KMS-11 (cell line): ENCODE data around the gene PPP1R12A.

Experiments
- H2AFZ ChIP-seq: fragments of 200-600 bp; sonication (generic); 2 replicates; pipeline ENCODE4 v1.6.1; 2016; ENCODE audit warnings: antibody characterized with exemption, mixed run types, low read depth
- H3K27ac ChIP-seq: fragments of 200-600 bp; sonication (generic); 2 replicates; pipeline ENCODE4 v1.6.1; 2016; ENCODE audit warnings: mild to moderate bottlenecking, mixed run types
- H3K27me3 ChIP-seq: fragments of 200-600 bp; sonication (generic); 2 replicates; pipeline ENCODE4 v1.6.1; 2017; ENCODE audit warnings: mild to moderate bottlenecking, low read depth, mixed run types, moderate library complexity; ENCODE audit not compliant: insufficient read depth
- H3K36me3 ChIP-seq: fragments of 200-600 bp; sonication (generic); 2 replicates; pipeline ENCODE4 v1.6.1; 2017; ENCODE audit warnings: mild to moderate bottlenecking, mixed run types; ENCODE audit not compliant: insufficient read depth
- H3K4me1 ChIP-seq: fragments of 200-600 bp; sonication (generic); 2 replicates; pipeline ENCODE4 v1.6.1; 2016; ENCODE audit warnings: mild to moderate bottlenecking, low read depth, mixed run types; ENCODE audit not compliant: poor library complexity, severe bottlenecking
- H3K4me2 ChIP-seq: fragments of 200-600 bp; sonication (generic); 2 replicates; pipeline ENCODE4 v1.7.0; 2016; ENCODE audit warnings: mild to moderate bottlenecking, mixed run types
- H3K4me3 ChIP-seq: fragments of 200-600 bp; sonication (generic); IDR thresholded peaks from 2 replicates; pipeline ENCODE4 v1.6.1; 2017; ENCODE audit warnings: low read depth, low read length, mixed read lengths; ENCODE audit not compliant: insufficient read depth
- H3K79me2 ChIP-seq: fragments of 200-600 bp; sonication (generic); 2 replicates; pipeline ENCODE4 v1.6.1; 2016; ENCODE audit warnings: low read depth, mixed run types; ENCODE audit not compliant: insufficient read depth
- H3K9ac ChIP-seq: fragments of 200-600 bp; sonication (generic); 2 replicates; pipeline ENCODE4 v1.6.1; 2016; ENCODE audit warnings: mild to moderate bottlenecking, mixed run types
- H4K20me1 ChIP-seq: fragments of 200-600 bp; sonication (generic); 2 replicates; pipeline ENCODE4 v1.6.1; 2016; ENCODE audit warnings: mild to moderate bottlenecking, mixed run types; ENCODE audit not compliant: insufficient read depth
- CTCF ChIP-seq: fragments of 200-600 bp; sonication (generic); conservative IDR thresholded peaks from 2 replicates; pipeline ENCODE4 v1.6.1; 2017; ENCODE audit warnings: low read depth, mild to moderate bottlenecking, antibody characterized with exemption, low read length, moderate library complexity, mixed read lengths

PPP1R12A gene

GRCh38 chr12:79848339-79848738 lies 86.6 kb downstream of the PPP1R12A start:
- Histone ChIP-seq H3K36me3 (peaks cover 12% of the 10 kb centered on the region; the same call in 1 of the 2 replicates), H3K4me2 (no peak overlapping the region), H3K4me3 (no peak overlapping the region), H3K9ac (no peak overlapping the region), H3K4me1 (peaks cover 39% of the 10 kb centered on the region), H3K27ac (no peak overlapping the region), H2AFZ (no peak overlapping the region), H4K20me1 (peaks cover 35% of the 10 kb centered on the region), H3K27me3 (no peaks in the 10 kb centered on the region), H3K79me2 (peaks cover 91% of the 10 kb centered on the region)
- no peak for TF ChIP-seq CTCF

DNA sequence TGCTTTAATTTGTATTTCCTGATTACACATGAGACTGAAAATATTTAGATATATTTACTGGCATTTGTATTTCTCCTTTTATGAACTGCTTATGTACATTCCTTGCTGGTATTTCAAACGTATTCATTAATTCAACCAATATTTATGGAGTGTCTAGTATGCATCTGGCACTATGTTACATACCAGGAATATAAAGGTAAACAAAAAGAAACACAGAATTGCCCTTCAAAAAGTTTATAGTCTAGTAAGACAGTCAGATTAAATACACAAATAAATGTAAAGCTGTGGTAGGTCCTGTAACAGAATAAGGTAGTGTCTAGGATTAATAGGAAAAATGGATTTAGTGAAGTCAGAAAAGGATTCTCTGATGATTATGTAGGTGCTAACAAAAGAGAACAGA lies 87.5 kb downstream of the PPP1R12A start:
- Histone ChIP-seq H4K20me1 (peaks cover 31% of the 10 kb centered on the region), H3K4me2 (no peak overlapping the region), H3K27ac (no peak overlapping the region), H3K9ac (no peak overlapping the region), H3K36me3 (peaks cover 12% of the 10 kb centered on the region; the same call in 1 of the 2 replicates), H3K4me1 (peaks cover 30% of the 10 kb centered on the region), H3K27me3 (no peaks in the 10 kb centered on the region), H3K4me3 (no peak overlapping the region), H3K79me2 (peaks cover 87% of the 10 kb centered on the region), H2AFZ (no peak overlapping the region)
- no peak for TF ChIP-seq CTCF

DNA sequence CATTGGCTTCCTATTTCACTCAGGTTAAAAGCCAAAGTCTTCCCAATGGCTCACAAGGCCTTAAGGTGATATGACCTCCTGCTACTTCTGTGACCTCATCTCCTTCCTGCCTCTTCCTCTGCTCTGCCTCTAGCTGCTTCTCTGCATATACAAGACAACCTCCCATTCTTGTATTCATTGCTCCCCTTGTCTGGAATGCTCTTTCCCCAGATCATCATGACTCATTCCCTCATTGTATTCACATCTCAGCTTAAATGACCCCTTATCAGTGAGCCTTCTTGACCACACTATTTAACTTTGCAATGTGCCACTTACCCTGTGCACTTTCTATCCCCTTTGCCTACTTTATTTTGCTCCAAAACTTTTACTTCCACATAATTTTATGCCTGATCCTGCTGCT lies 90.2 kb downstream of the PPP1R12A start:
- peaks cover 4% of the 10 kb centered on the region for H3K4me1 ChIP-seq
- no peak overlapping the region for H3K4me3 ChIP-seq
- peaks cover 16% of the 10 kb centered on the region; the same call in 1 of the 2 replicates for H4K20me1 ChIP-seq
- no peak overlapping the region for H2AFZ ChIP-seq
- peaks cover 22% of the 10 kb centered on the region; the same call in 1 of the 2 replicates for H3K36me3 ChIP-seq
- no peak for TF ChIP-seq CTCF
- no peak overlapping the region for H3K27ac ChIP-seq
- no peak overlapping the region for H3K9ac ChIP-seq
- H3K79me2 ChIP-seq = peaks cover 84% of the 10 kb centered on the region
- H3K4me2 ChIP-seq = no peak overlapping the region
- H3K27me3 ChIP-seq = no peaks in the 10 kb centered on the region

DNA sequence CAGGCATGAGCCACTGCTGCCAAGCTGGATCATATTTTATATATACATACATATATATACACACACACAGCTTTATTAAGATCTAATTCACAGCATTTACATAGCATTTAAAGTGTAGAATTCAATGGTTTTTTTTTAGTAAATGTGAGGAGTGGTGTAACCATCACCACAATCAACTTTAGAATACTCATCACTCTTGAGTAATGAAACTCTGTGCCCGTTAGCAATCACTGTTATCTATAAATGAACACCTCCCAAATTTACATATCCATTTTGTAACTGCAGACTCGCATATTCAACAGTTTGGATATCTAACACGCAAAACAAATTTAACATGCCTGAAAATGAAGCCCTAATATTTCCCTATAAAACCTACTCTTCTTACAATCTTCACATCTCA lies 90.9 kb downstream of the PPP1R12A start:
- Histone ChIP-seq H3K4me3 (no peak overlapping the region), H3K27me3 (no peaks in the 10 kb centered on the region), H3K4me2 (no peak overlapping the region), H2AFZ (no peak overlapping the region), H4K20me1 (peaks cover 9% of the 10 kb centered on the region; the same call in 1 of the 2 replicates), H3K9ac (no peak overlapping the region), H3K4me1 (no peaks in the 10 kb centered on the region), H3K27ac (no peak overlapping the region), H3K36me3 (peaks cover 25% of the 10 kb centered on the region; the same call in 1 of the 2 replicates), H3K79me2 (peaks cover 84% of the 10 kb centered on the region)
- no peak for TF ChIP-seq CTCF
